CD14-positive monocyte (primary cell): ENCODE results near the gene SHCBP1L. TPM values are rescaled to one million over a fixed set of nuclear protein-coding genes. Genes with fewer than 3 reads are reported as not detected.
A peak's percentile ranks its signal among the peaks of the same experiment; 100 is the strongest.

Source experiments
- DNase-seq, 3 donors: peaks; one replicate each; pipeline ENCODE4 v3.0.0-alpha.2; 2011 to 2022
- H2AFZ ChIP-seq: 2 replicates; pipeline ENCODE4 v1.6.0; 2012; ENCODE audit warnings: mild to moderate bottlenecking, low read depth, low read length, inconsistent platforms; ENCODE audit not compliant: insufficient read depth, poor library complexity, severe bottlenecking
- H3K27ac ChIP-seq, 2 donors: 1 replicate in 1 of 2; 2 replicates in 1 of 2; pipeline ENCODE4 v1.5.1; 2012 to 2013; ENCODE audit warnings: low read length in 2 of 2, control low read depth in 1 of 2, inconsistent platforms in 1 of 2, low read depth in 1 of 2, mild to moderate bottlenecking in 1 of 2
- H3K27me3 ChIP-seq, 2 donors: one replicate each; pipeline versions ENCODE4 v1.6.0 to v1.6.1; 2011 to 2013; ENCODE audit warnings: low read length in 2 of 2; ENCODE audit not compliant: control insufficient read depth in 2 of 2, insufficient read depth in 2 of 2
- H3K36me3 ChIP-seq, 2 donors: replicated peaks in 1 of 2; 1 replicate in 1 of 2; 2 replicates in 1 of 2; pipeline versions ENCODE4 v1.5.1 to v1.6.1; 2012 to 2013; ENCODE audit warnings: low read length in 2 of 2, control low read depth in 1 of 2, inconsistent platforms in 1 of 2, mild to moderate bottlenecking in 1 of 2; ENCODE audit not compliant: insufficient read depth in 2 of 2, control insufficient read depth in 1 of 2
- H3K4me1 ChIP-seq, 2 donors: 1 replicate in 1 of 2; 2 replicates in 1 of 2; pipeline versions ENCODE4 v1.5.1 to v1.6.1; 2012 to 2013; ENCODE audit warnings: low read length in 2 of 2, control low read depth in 1 of 2, inconsistent platforms in 1 of 2, mild to moderate bottlenecking in 1 of 2, moderate library complexity in 1 of 2; ENCODE audit not compliant: insufficient read depth in 2 of 2, control insufficient read depth in 1 of 2
- H3K4me2 ChIP-seq: replicated peaks from 2 replicates; pipeline ENCODE3; 2012; ENCODE audit warnings: low read length, moderate library complexity, mild to moderate bottlenecking; ENCODE audit not compliant: poor library complexity, severe bottlenecking; ENCODE audit errors: extremely low read depth
- H3K4me3 ChIP-seq, 3 experiments: fragments of 200-600 bp in 1 of 3; sonication (generic) in 1 of 3; replicated peaks in 1 of 3; 1 replicate in 2 of 3; 2 replicates in 1 of 3; pipeline ENCODE4 v1.5.1; 2011 to 2013; ENCODE audit warnings: low read length in 3 of 3, mild to moderate bottlenecking in 3 of 3, control low read depth in 2 of 3, low read depth in 2 of 3, inconsistent platforms in 1 of 3, moderate library complexity in 1 of 3
- H3K79me2 ChIP-seq: 2 replicates; pipeline ENCODE4 v1.6.0; 2012; ENCODE audit warnings: mild to moderate bottlenecking, control low read depth, inconsistent platforms, low read length, moderate library complexity; ENCODE audit not compliant: insufficient read depth
- H3K9ac ChIP-seq: 2 replicates; pipeline ENCODE4 v1.6.0; 2017; ENCODE audit warnings: low read length, mild to moderate bottlenecking; ENCODE audit not compliant: insufficient read depth, poor library complexity, severe bottlenecking
- H3K9me3 ChIP-seq, 2 donors: replicated peaks in 1 of 2; 1 replicate in 1 of 2; 2 replicates in 1 of 2; pipeline versions ENCODE4 v1.5.1 to v1.6.1; 2012 to 2013; ENCODE audit warnings: low read length in 2 of 2, control low read depth in 1 of 2; ENCODE audit not compliant: control insufficient read depth in 1 of 2, insufficient read depth in 1 of 2
- H4K20me1 ChIP-seq: 2 replicates; pipeline ENCODE4 v1.6.0; 2012; ENCODE audit warnings: mild to moderate bottlenecking, low read length, control low read depth, moderate library complexity; ENCODE audit not compliant: insufficient read depth
- H3K27ac Mint-ChIP-seq, 7 donors: one replicate each; pipeline ENCODE4 v1.8.0; 2020; ENCODE audit warnings: mild to moderate bottlenecking in 7 of 7, mixed read lengths in 7 of 7, moderate library complexity in 6 of 7, inconsistent platforms in 2 of 7
- H3K27me3 Mint-ChIP-seq, 3 donors: one replicate each; pipeline ENCODE4 v1.8.0; 2021 to 2022; ENCODE audit warnings: low read depth in 3 of 3, mild to moderate bottlenecking in 3 of 3, mixed read lengths in 3 of 3, moderate library complexity in 3 of 3, inconsistent platforms in 1 of 3
- H3K36me3 Mint-ChIP-seq, 2 donors: one replicate each; pipeline ENCODE4 v1.8.0; 2020; ENCODE audit warnings: mixed read lengths in 2 of 2, inconsistent platforms in 1 of 2, mild to moderate bottlenecking in 1 of 2
- H3K4me1 Mint-ChIP-seq: one replicate; pipeline ENCODE4 v1.8.0; 2020; ENCODE audit warnings: mild to moderate bottlenecking, mixed read lengths
- H3K4me3 Mint-ChIP-seq, 2 donors: one replicate each; pipeline ENCODE4 v1.8.0; 2020; ENCODE audit warnings: mild to moderate bottlenecking in 2 of 2, mixed read lengths in 2 of 2, moderate library complexity in 1 of 2
- H3K9me3 Mint-ChIP-seq, 7 donors: one replicate each; pipeline ENCODE4 v1.8.0; 2020 to 2022; ENCODE audit warnings: mixed read lengths in 7 of 7, mild to moderate bottlenecking in 6 of 7, moderate library complexity in 6 of 7, inconsistent platforms in 2 of 7
- CTCF ChIP-seq: fragments of 200-600 bp; IDR thresholded peaks from one replicate; pipeline ENCODE4 v1.8.0; 2022; ENCODE audit warnings: antibody characterized with exemption, mild to moderate bottlenecking
- WGBS: methylation state at CpG from one replicate; pipeline ENCODE4 v1.1.5; 2013; ENCODE audit warnings: missing lambda C conversion rate; ENCODE audit not compliant: insufficient coverage; 5-methylcytosine and 5-hydroxymethylcytosine counted together
- intact Hi-C, 2 donors: fragments of 100-400 bp; cut with micrococcal nuclease; formaldehyde crosslinking; loops; one replicate each; pipeline versions ENCODE4 v1.15.0 to v1.15.1; 2023
- polyA plus RNA-seq, 3 donors: library from polyadenylated mRNA; depleted of rRNA in 1 of 3; unstranded in 2 of 3; stranded (reverse) in 1 of 3; fragments of 300-500 nt in 2 of 3; fragments of >200 nt in 1 of 3; fragmentation: Illumina TruSeq in 2 of 3; gene quantifications; 1 replicate in 2 of 3; 2 replicates in 1 of 3; pipeline ENCODE4 v1.2.3, GENCODE V29; 2012 to 2021

Gene SHCBP1L
- polyA plus RNA-seq, 3 donors: not detected

- H3K27ac Mint-ChIP-seq: no peak overlapping the region
- Histone ChIP-seq H3K4me1 (no peaks in the 10 kb centered on the region), H3K4me2 (no peak overlapping the region), H3K36me3 (peaks cover 100% of the 10 kb centered on the region in 2 donors), H4K20me1 (peaks cover 68% of the 10 kb centered on the region), H3K27ac (no peak overlapping the region), H2AFZ (no peak overlapping the region), H3K27me3 (no peaks in the 10 kb centered on the region), H3K79me2 (no peaks in the 10 kb centered on the region), H3K4me3 (no peak overlapping the region), H3K9ac (no peak overlapping the region), H3K9me3 (no peaks in the 10 kb centered on the region)
- no peak overlapping the region for H3K4me3 Mint-ChIP-seq
- no peak for TF ChIP-seq CTCF
- no peaks in the 10 kb centered on the region for H3K27me3 Mint-ChIP-seq
- H3K9me3 Mint-ChIP-seq: no peaks in the 10 kb centered on the region
- peaks cover 88 to 92% of the 10 kb centered on the region in 2 donors for H3K36me3 Mint-ChIP-seq
- intact Hi-C loops: loop anchor here in 1 of 2 donors (10.0 kb wide), 1 partner anchor 1857 kb away; no protein-coding TSS in a partner anchor
- no peaks in the 10 kb centered on the region for H3K4me1 Mint-ChIP-seq
- DNase-seq: no peak
These were observed 85.1 kb downstream of the SHCBP1L start for GRCh38 chr1:182867861-182868260.

- no peaks in the 10 kb centered on the region for H3K4me1 Mint-ChIP-seq
- H3K4me3 ChIP-seq: no peak overlapping the region
- H3K9me3 ChIP-seq: no peaks in the 10 kb centered on the region
- H3K4me3 Mint-ChIP-seq: no peak overlapping the region
- no peak overlapping the region for H2AFZ ChIP-seq
- H3K27me3 ChIP-seq: no peaks in the 10 kb centered on the region
- no peaks in the 10 kb centered on the region for H3K27me3 Mint-ChIP-seq
- H3K9me3 Mint-ChIP-seq: no peaks in the 10 kb centered on the region
- H3K4me1 ChIP-seq: no peaks in the 10 kb centered on the region
- H3K79me2 ChIP-seq: no peaks in the 10 kb centered on the region
- intact Hi-C loops: loop anchor here in 1 of 2 donors (10.0 kb wide), 1 partner anchor 1861 kb away; no protein-coding TSS in a partner anchor
- H3K4me2 ChIP-seq: no peak overlapping the region
- TF ChIP-seq CTCF: no peak
- H3K36me3 ChIP-seq: peaks cover 100% of the 10 kb centered on the region in 2 donors
- H3K9ac ChIP-seq: no peak overlapping the region
- peaks cover 90 to 97% of the 10 kb centered on the region in 2 donors for H3K36me3 Mint-ChIP-seq
- H3K27ac Mint-ChIP-seq: peak overlapping the region in 1 of 7 donors; percentile 79
- no CpG with 5 or more reads among the region's 5 CpGs for WGBS
- H3K27ac ChIP-seq: no peak overlapping the region
- DNase-seq: no peak
- H4K20me1 ChIP-seq: peaks cover 81% of the 10 kb centered on the region
These were observed 89.0 kb downstream of the SHCBP1L start for GRCh38 chr1:182863940-182864339.
